Lower lobe of right lung (tissue), 2 donors: ENCODE results near the gene RDX. TPM values are rescaled to one million over a fixed set of nuclear protein-coding genes. Genes with fewer than 3 reads are reported as not detected.

ENCODE experiments used
- ATAC-seq, 2 donors: fragments of 200-7000 bp; cut with Tn5 transposase; one replicate each; pipeline ENCODE4 v1.9.1; 2020 to 2022; ENCODE audit warnings: mild to moderate bottlenecking in 2 of 2, moderate library complexity in 2 of 2
- DNase-seq: peaks from one replicate; pipeline ENCODE4 v3.0.0-alpha.2; 2020
- H3K27ac ChIP-seq: fragments of 200-600 bp; one replicate; pipeline ENCODE4 v1.8.0; 2022
- H3K27me3 ChIP-seq: fragments of 200-600 bp; one replicate; pipeline ENCODE4 v1.8.0; 2022; ENCODE audit warnings: low read depth
- H3K36me3 ChIP-seq: fragments of 200-600 bp; one replicate; pipeline ENCODE4 v1.8.0; 2022; ENCODE audit warnings: mild to moderate bottlenecking
- H3K4me1 ChIP-seq: fragments of 200-600 bp; one replicate; pipeline ENCODE4 v1.8.0; 2022
- H3K4me3 ChIP-seq: fragments of 200-600 bp; one replicate; pipeline ENCODE4 v1.8.0; 2022; ENCODE audit warnings: mild to moderate bottlenecking
- H3K9me3 ChIP-seq: fragments of 200-600 bp; one replicate; pipeline ENCODE4 v1.8.0; 2022
- CTCF ChIP-seq: fragments of 200-600 bp; IDR thresholded peaks from one replicate; pipeline ENCODE4 v1.8.0; 2022; ENCODE audit warnings: antibody characterized with exemption, mild to moderate bottlenecking
- intact Hi-C: fragments of 100-400 bp; cut with DNase I; formaldehyde crosslinking; loops from one replicate; pipeline ENCODE4 v1.11.0; 2022
- long read RNA-seq: library from polyadenylated mRNA; unstranded; transcript quantifications from one replicate; pipeline ENCODE4 v2.0.0, GENCODE V29; 2021
- total RNA-seq: library from RNA; stranded (reverse); fragmentation: NEBNext Ultra II Directional; extraction: Animal tissue kit (Norgen Biotek cat#: 25700); gene quantifications from one replicate; pipeline ENCODE4 v1.2.1, GENCODE V29; 2021
- donor health status: DM: no; HTN: yes; CAD: no; lungs with severe emphysema.

RDX gene
- total RNA-seq: 152 TPM
- long read RNA-seq, full-length matches to known transcripts: 11 of 130 reads
- long read RNA-seq, partial matches to known transcripts: 83 of 130 reads
- long read RNA-seq, other reads (novel, unspliced or antisense): 36 of 130 reads

DNA sequence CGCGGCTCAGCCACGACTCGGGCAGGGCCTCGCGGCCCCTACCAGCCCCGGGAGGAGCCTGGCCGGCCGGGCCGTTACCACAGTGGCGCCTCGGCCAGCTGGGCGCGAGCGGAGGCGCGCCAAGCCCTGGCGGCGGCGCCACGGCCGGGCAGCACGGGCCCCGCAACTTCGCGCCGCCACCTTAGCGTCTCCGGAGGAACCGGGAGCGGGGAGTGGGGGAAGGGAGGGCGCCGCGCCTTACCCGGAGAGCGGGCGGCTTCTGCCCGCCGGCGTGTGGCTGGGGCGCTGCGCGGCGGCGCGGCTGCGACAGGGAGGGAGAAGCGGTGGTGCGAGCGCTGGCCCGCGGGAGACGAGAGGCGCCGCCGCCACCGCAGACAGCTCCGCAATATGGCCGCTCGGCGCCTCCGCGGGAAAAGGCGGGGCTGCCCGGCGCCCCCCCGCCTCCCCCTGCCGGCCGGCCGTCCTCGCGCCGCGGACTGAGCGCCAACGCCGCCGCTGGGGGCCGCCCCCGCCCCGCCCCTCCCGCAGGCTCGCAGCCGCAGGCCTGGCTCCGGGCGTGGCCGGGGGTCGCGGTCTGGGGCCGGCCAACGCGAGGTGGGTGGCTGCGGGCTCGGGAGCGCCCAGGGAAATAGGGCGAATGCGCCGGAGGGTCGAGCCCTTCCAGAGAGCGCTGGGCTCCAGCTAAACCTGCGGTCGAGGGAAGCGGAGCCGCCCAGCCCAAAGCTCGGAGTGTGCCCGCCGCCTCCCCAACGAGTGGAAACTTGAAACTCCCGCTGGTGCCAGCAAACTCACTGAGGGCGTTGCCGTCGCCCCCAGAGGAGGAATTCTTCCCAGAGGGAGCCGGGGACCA lies at the start of gene RDX:
TSS of gene RDX (minus strand) at position 389 of the 850 bp plus-strand sequence. CDS start 16,922 bp downstream, outside the sequence.
- peak within 1 kb of the TSS; percentile 95 for H3K27ac ChIP-seq
- peak within 1 kb of the TSS; percentile 95 for H3K4me3 ChIP-seq
- peaks cover 52% of the 10 kb centered on the region for H3K4me1 ChIP-seq
- H3K9me3 ChIP-seq: no peaks in the 10 kb centered on the region
- peak; percentile 88 for DNase-seq
- no peak for TF ChIP-seq CTCF
- intact Hi-C loops: no loop called here
- H3K36me3 ChIP-seq: no peaks in the 10 kb centered on the region
- H3K27me3 ChIP-seq: no peaks in the 10 kb centered on the region
- ATAC-seq: peak; percentile 91 to 94

GRCh38 chr11:110345743-110346142 lies 49.3 kb upstream of the RDX start:
- intact Hi-C loops: no loop called here
- no peaks in the 10 kb centered on the region for H3K9me3 ChIP-seq
- H3K36me3 ChIP-seq: no peaks in the 10 kb centered on the region
- no peaks in the 10 kb centered on the region for H3K27me3 ChIP-seq
- H3K4me3 ChIP-seq: no peak overlapping the region
- DNase-seq: no peak
- H3K4me1 ChIP-seq: peaks cover 7% of the 10 kb centered on the region
- no peak overlapping the region for H3K27ac ChIP-seq
- no peak for TF ChIP-seq CTCF
- peak in 1 of 2 donors; percentile 83 for ATAC-seq

GRCh38 chr11:110340436-110340835 lies 44.0 kb upstream of the RDX start:
- Histone ChIP-seq H3K36me3 (no peaks in the 10 kb centered on the region), H3K4me3 (no peak overlapping the region), H3K27me3 (no peaks in the 10 kb centered on the region), H3K9me3 (no peaks in the 10 kb centered on the region), H3K27ac (no peak overlapping the region), H3K4me1 (no peaks in the 10 kb centered on the region)
- DNase-seq: no peak
- intact Hi-C loops: no loop called here
- TF ChIP-seq CTCF: no peak
- peak; percentile 47 to 49 for ATAC-seq

- no peak for TF ChIP-seq CTCF
- Histone ChIP-seq H3K36me3 (no peaks in the 10 kb centered on the region), H3K27ac (no peak overlapping the region), H3K27me3 (no peaks in the 10 kb centered on the region), H3K4me1 (no peaks in the 10 kb centered on the region), H3K4me3 (no peak overlapping the region), H3K9me3 (no peaks in the 10 kb centered on the region)
- ATAC-seq (no peak), DNase-seq (no peak)
- intact Hi-C loops: no loop called here
Observed at GRCh38 chr11:110339456-110340250, 43.2 kb upstream of the RDX start.

- Histone ChIP-seq H3K4me1 (no peaks in the 10 kb centered on the region), H3K27me3 (no peaks in the 10 kb centered on the region), H3K9me3 (no peaks in the 10 kb centered on the region), H3K27ac (no peak overlapping the region), H3K36me3 (no peaks in the 10 kb centered on the region), H3K4me3 (no peak overlapping the region)
- DNase-seq: no peak
- intact Hi-C loops: no loop called here
- no peak for TF ChIP-seq CTCF
- ATAC-seq: peak in 1 of 2 donors; percentile 36
Observed at GRCh38 chr11:110338684-110339083, 42.3 kb upstream of the RDX start.
